Measurements from ENCODE around the gene ZFP91.

- TF ChIP-seq FOXP2 (optimal IDR thresholded peaks at IDR 0.05; ENCODE audit: borderline replicate concordance, extremely low read depth, extremely low read length, insufficient read depth), result no peak
- TF ChIP-seq SIN3A (IDR thresholded peaks at IDR 0.05; ENCODE audit: borderline replicate concordance, insufficient read depth, low read length), result no peak
- TF ChIP-seq REST (IDR thresholded peaks at IDR 0.05; ENCODE audit: insufficient read depth in 1 of 2, low read depth in 2 of 2, low read length in 2 of 2), result no peak
- no peak for TF ChIP-seq POLR2AphosphoS5 (IDR thresholded peaks at IDR 0.05; ENCODE audit: low read depth, low read length)
- no peak for TF ChIP-seq TAF1 (IDR thresholded peaks at IDR 0.05; ENCODE audit: borderline replicate concordance, insufficient read depth, low read length)
Observed at GRCh38 chr11:58573451-58574104, 5.3 kb upstream of the ZFP91 start.
